Testis (tissue), 3 donors: ENCODE measurements around the gene NTM. TPM values are rescaled to one million over a fixed set of nuclear protein-coding genes. Genes with fewer than 3 reads are reported as not detected.

Source experiments
- DNase-seq: peaks from one replicate; pipeline ENCODE4 v3.0.0-alpha.2; 2019
- H3K27ac ChIP-seq, 2 donors: fragments of 200-600 bp; sonication (generic); one replicate each; pipeline ENCODE4 v1.5.1; 2019
- H3K27me3 ChIP-seq: fragments of 200-600 bp; sonication (generic); one replicate; pipeline ENCODE4 v1.5.1; 2019
- H3K36me3 ChIP-seq: fragments of 200-600 bp; sonication (generic); one replicate; pipeline ENCODE4 v1.5.1; 2017; ENCODE audit warnings: low read depth; ENCODE audit errors: missing control alignments
- H3K4me1 ChIP-seq: fragments of 200-600 bp; sonication (generic); one replicate; pipeline ENCODE4 v1.5.1; 2019
- H3K4me3 ChIP-seq, 2 donors: fragments of 200-600 bp; sonication (generic); one replicate each; pipeline ENCODE4 v1.5.1; 2017 to 2019
- H3K9me3 ChIP-seq: fragments of 200-600 bp; sonication (generic); one replicate; pipeline ENCODE4 v1.5.1; 2017
- CTCF ChIP-seq, 3 experiments: fragments of 450-650 bp in 2 of 3; fragments of 200-600 bp in 1 of 3; sonication (generic) in 1 of 3; IDR thresholded peaks; one replicate each; pipeline ENCODE4 v1.5.1; 2016 to 2019; ENCODE audit warnings: antibody characterized with exemption in 3 of 3, mild to moderate bottlenecking in 2 of 3, moderate library complexity in 1 of 3
- POLR2A ChIP-seq: fragments of 450-650 bp; IDR thresholded peaks from one replicate; pipeline ENCODE4 v1.6.1; 2017; ENCODE audit warnings: antibody characterized with exemption, mild to moderate bottlenecking, moderate library complexity
- WGBS, 2 donors: methylation state at CpG; one replicate each; pipeline ENCODE4 v1.1.5; 2018; 5-methylcytosine and 5-hydroxymethylcytosine counted together
- intact Hi-C: fragments of 100-400 bp; cut with DNase I; formaldehyde crosslinking; loops from one replicate; pipeline ENCODE4 v1.15.1; 2023; ENCODE audit warnings: low total_unique reads
- polyA plus RNA-seq: library from polyadenylated mRNA; stranded (reverse); fragments of 350-450 nt; fragmentation: Illumina TruSeq; extraction: RNeasy Lipid Tissue Mini Kit (QIAGEN cat#74804); gene quantifications from one replicate; pipeline ENCODE4 v1.2.3, GENCODE V29; 2014; ENCODE audit warnings: low read depth, low replicate concordance; ENCODE audit not compliant: insufficient read depth
- total RNA-seq, 2 donors: library from RNA; depleted of rRNA; stranded (reverse); fragments of >200 nt; gene quantifications; one replicate each; pipeline ENCODE4 v1.2.3, GENCODE V29; 2016

Gene NTM
- total and polyA plus RNA-seq, 3 donors from 2014 or later: 1.7 to 4.5 (median 1.8) TPM

- intact Hi-C loops: no loop called here
- TF ChIP-seq CTCF (IDR thresholded peaks at IDR 0.05): no peak
- no peak for TF ChIP-seq POLR2A
- Histone ChIP-seq H3K36me3 (no peaks in the 10 kb centered on the region), H3K27ac (no peak overlapping the region), H3K4me3 (no peak overlapping the region), H3K4me1 (peaks cover 4% of the 10 kb centered on the region), H3K9me3 (no peaks in the 10 kb centered on the region), H3K27me3 (no peaks in the 10 kb centered on the region)
- WGBS, 2 donors: 63 to 64% methylated on average over 10 of the region's 10 CpGs
- DNase-seq: no peak
Observed at GRCh38 chr11:131724436-131724975, 354.1 kb downstream of the NTM start.

GRCh38 chr11:131734871-131735270 lies 364.5 kb downstream of the NTM start:
- intact Hi-C loops: no loop called here
- Histone ChIP-seq H3K27ac (no peak overlapping the region), H3K4me3 (no peak overlapping the region), H3K36me3 (no peaks in the 10 kb centered on the region), H3K4me1 (no peaks in the 10 kb centered on the region), H3K27me3 (no peaks in the 10 kb centered on the region), H3K9me3 (no peaks in the 10 kb centered on the region)
- DNase-seq: no peak
- WGBS, 2 donors: 44 to 48% methylated on average over 4 of the region's 4 CpGs
- TF ChIP-seq POLR2A (no peak), CTCF (IDR thresholded peaks at IDR 0.05) (no peak)

GRCh38 chr11:131737357-131737756 lies 366.9 kb downstream of the NTM start:
- no peak for DNase-seq
- no peaks in the 10 kb centered on the region for H3K4me1 ChIP-seq
- TF ChIP-seq POLR2A (no peak), CTCF (IDR thresholded peaks at IDR 0.05) (no peak)
- intact Hi-C loops: no loop called here
- H3K4me3 ChIP-seq: no peak overlapping the region
- H3K27me3 ChIP-seq: no peaks in the 10 kb centered on the region
- H3K27ac ChIP-seq: no peak overlapping the region
- WGBS, 2 donors: 45 to 55% methylated on average over 7 of the region's 7 CpGs
- H3K36me3 ChIP-seq: no peaks in the 10 kb centered on the region
- no peaks in the 10 kb centered on the region for H3K9me3 ChIP-seq

- no peak for TF ChIP-seq POLR2A
- no peak for TF ChIP-seq CTCF (IDR thresholded peaks at IDR 0.05)
- no peak for DNase-seq
- Histone ChIP-seq H3K4me1 (no peaks in the 10 kb centered on the region), H3K9me3 (no peaks in the 10 kb centered on the region), H3K36me3 (no peaks in the 10 kb centered on the region), H3K27me3 (no peaks in the 10 kb centered on the region), H3K27ac (no peak overlapping the region), H3K4me3 (no peak overlapping the region)
- WGBS, 2 donors: 66 to 79% methylated on average over 11 of the region's 11 CpGs
- intact Hi-C loops: no loop called here
Observed at GRCh38 chr11:131739243-131739882, 368.9 kb downstream of the NTM start.

- Histone ChIP-seq H3K9me3 (no peaks in the 10 kb centered on the region), H3K27ac (no peak overlapping the region), H3K4me1 (no peaks in the 10 kb centered on the region), H3K27me3 (no peaks in the 10 kb centered on the region), H3K4me3 (no peak overlapping the region), H3K36me3 (no peaks in the 10 kb centered on the region)
- 69 to 73% methylated on average over 8 of the region's 8 CpGs for WGBS, 2 donors
- no peak for TF ChIP-seq POLR2A
- intact Hi-C loops: no loop called here
- no peak for DNase-seq
Observed at GRCh38 chr11:131744847-131745246, 374.4 kb downstream of the NTM start.
